K562 (cell line): Measurements from ENCODE around the gene WWP2. TPM values are rescaled to one million over a fixed set of nuclear protein-coding genes. Genes with fewer than 3 reads are reported as not detected.

ENCODE experiments used
- ATAC-seq: fragments of 200-7000 bp; cut with Tn5 transposase; 3 replicates; pipeline ENCODE4 v1.9.1; 2020; ENCODE audit warnings: moderate library complexity
- BruUV-seq: library from RNA; stranded (reverse); fragments of 400-500 nt; replicated peaks from 2 replicates; lab custom pipeline; 2021; lab: Mats Ljungman, UMichigan
- CTCF ChIA-PET: fragments of 300-600 bp; formaldehyde crosslinking; extraction: SDS; loops from one replicate; lab custom pipeline; 2021; ENCODE audit warnings: low intra/inter-chr PET ratio; lab: Yijun Ruan, JAX
- POLR2A ChIA-PET: fragments of 300-600, 350-650 bp; sonication (Branson Sonifier 250); formaldehyde crosslinking; extraction: SDS; loops from one replicate; lab custom pipeline; 2021; ENCODE audit warnings: antibody characterized with exemption, inconsistent platforms; lab: Yijun Ruan, JAX
- DNase-seq, 4 experiments: peaks; one replicate each; pipeline versions ENCODE4 v3.0.0 to v3.0.0-alpha.2; 2011 to 2018; ENCODE audit warnings: low spot score in 3 of 4, mixed read lengths in 3 of 4; ENCODE audit errors: extremely low read depth in 1 of 4
- FAIRE-seq: peaks from 2 replicates; lab custom pipeline; 2011; peaks lifted over from hg19 to GRCh38; lab: Jason Lieb, UNC
- H2AFZ ChIP-seq: 2 replicates; pipeline ENCODE4 v1.6.0; 2011; ENCODE audit warnings: low read depth, low read length, control low read depth, inconsistent platforms
- H3K27ac ChIP-seq: fragments of 200-600 bp; 3 replicates; pipeline ENCODE4 v1.8.0; 2011; ENCODE audit warnings: low read depth, mild to moderate bottlenecking, control low read depth, inconsistent platforms, low read length, moderate library complexity, mixed read lengths; ENCODE audit errors: extremely low read depth
- H3K27me3 ChIP-seq, 2 experiments: fragments of 300-600 bp in 1 of 2; 2 replicates in 1 of 2; 3 replicates in 1 of 2; pipeline versions ENCODE4 v1.6.0 to v1.8.0; 2011; ENCODE audit warnings: inconsistent platforms in 2 of 2, low read length in 2 of 2, mild to moderate bottlenecking in 1 of 2, mixed read lengths in 1 of 2, moderate library complexity in 1 of 2; ENCODE audit not compliant: control insufficient read depth in 2 of 2, insufficient read depth in 2 of 2
- H3K36me3 ChIP-seq: fragments of 300-600 bp; 3 replicates; pipeline ENCODE4 v1.8.0; 2011; ENCODE audit warnings: mild to moderate bottlenecking, low read length, inconsistent platforms; ENCODE audit not compliant: control insufficient read depth, insufficient read depth
- H3K4me1 ChIP-seq, 2 experiments: fragments of 200-600 bp in 1 of 2; replicated peaks in 1 of 2; 2 replicates in 1 of 2; 3 replicates in 1 of 2; pipeline versions ENCODE4 v1.5.1 to v1.8.0; 2011; ENCODE audit warnings: inconsistent platforms in 2 of 2, low read length in 2 of 2, mild to moderate bottlenecking in 1 of 2, mixed read lengths in 1 of 2, moderate library complexity in 1 of 2; ENCODE audit not compliant: control insufficient read depth in 2 of 2, insufficient read depth in 2 of 2
- H3K4me2 ChIP-seq: 2 replicates; pipeline ENCODE4 v1.6.1; 2011; ENCODE audit warnings: low read length, control low read depth, inconsistent platforms, mixed read lengths; ENCODE audit not compliant: insufficient read depth
- H3K4me3 ChIP-seq: fragments of 200-600 bp; sonication (generic), shearing (Covaris generic); 2 replicates; pipeline ENCODE4 v1.5.1; 2016; ENCODE audit warnings: control low read depth, inconsistent platforms
- H3K79me2 ChIP-seq: fragments of 200-600 bp; 3 replicates; pipeline ENCODE4 v1.8.0; 2011; ENCODE audit warnings: low read length, inconsistent platforms; ENCODE audit not compliant: control insufficient read depth, insufficient read depth
- H3K9ac ChIP-seq, 2 experiments: 2 replicates each; pipeline versions ENCODE4 v1.6.0 to v1.6.1; 2011; ENCODE audit warnings: low read depth in 2 of 2, low read length in 2 of 2, control low read depth in 1 of 2, inconsistent platforms in 1 of 2, mild to moderate bottlenecking in 1 of 2, mixed read lengths in 1 of 2; ENCODE audit not compliant: insufficient read depth in 1 of 2
- H3K9me1 ChIP-seq: one replicate; pipeline ENCODE4 v1.6.0; 2011; ENCODE audit warnings: inconsistent platforms, mild to moderate bottlenecking, low read length, moderate library complexity; ENCODE audit not compliant: control insufficient read depth, insufficient read depth
- H3K9me3 ChIP-seq: replicated peaks from 2 replicates; pipeline ENCODE4 v1.5.1; 2011; ENCODE audit warnings: low read depth, low read length, inconsistent platforms; ENCODE audit not compliant: control insufficient read depth, insufficient read depth
- H4K20me1 ChIP-seq: replicated peaks from 2 replicates; pipeline ENCODE4 v1.6.1; 2011; ENCODE audit warnings: low read length, inconsistent platforms, mixed read lengths; ENCODE audit not compliant: control insufficient read depth, insufficient read depth
- ATF2 ChIP-seq: sonication (generic); formaldehyde crosslinking; IDR thresholded peaks from 2 replicates; pipeline ENCODE4 v1.8.1; 2022; ENCODE audit warnings: missing genetic modification reagents
- HSF4 ChIP-seq: fragments of 250-450 bp; sonication (Bioruptor Pico); IDR thresholded peaks from 2 replicates; pipeline ENCODE4 v2.1.2; 2022; ENCODE audit warnings: mild to moderate bottlenecking, moderate library complexity, borderline replicate concordance
- STAT6 ChIP-seq: sonication (generic); formaldehyde crosslinking; IDR thresholded peaks from 2 replicates; pipeline ENCODE4 v1.8.1; 2023; ENCODE audit warnings: mild to moderate bottlenecking, missing genetic modification reagents
- WGBS: fragments of 100-300 bp; shearing (Covaris generic); methylation state at CpG from one replicate; pipeline ENCODE4 v1.1.6; 2016; ENCODE audit warnings: low coverage, mixed read lengths; ENCODE audit not compliant: insufficient coverage; ENCODE audit errors: missing lambda C conversion rate; 5-methylcytosine and 5-hydroxymethylcytosine counted together
- in situ Hi-C: fragments of 300-500 bp; cut with MboI; formaldehyde crosslinking; loops from 4 replicates; pipeline ENCODE4 v1.15.0; 2018; ENCODE audit warnings: inconsistent platforms, mixed read lengths
- intact Hi-C: fragments of 100-400 bp; cut with micrococcal nuclease; formaldehyde crosslinking; loops from 2 replicates; pipeline ENCODE4 v1.14.2; 2022
- polyA plus RNA-seq, 8 experiments: library from polyadenylated mRNA; depleted of rRNA in 4 of 8; stranded (reverse) in 5 of 8; unstranded in 3 of 8; fragments of >200 nt; fragmentation: Nextera tagmentation in 2 of 8; fragmentation: Illumina TruSeq in 1 of 8; extraction: Ambion mirVana in 2 of 8; extraction: Trizol in 1 of 8; gene quantifications; 2 replicates each; pipeline versions ENCODE4 v1.2.1 to v1.2.3, GENCODE V29; 2011 to 2014; ENCODE audit warnings: inconsistent platforms in 1 of 8, missing spikeins in 1 of 8
- total RNA-seq, 7 experiments: library from RNA; depleted of rRNA in 6 of 7; stranded (reverse); fragments of >200 nt in 6 of 7; fragmentation: Illumina TruSeq in 2 of 7; extraction: Trizol in 2 of 7; gene quantifications; 2 replicates each; pipeline versions ENCODE4 v1.2.1 to v1.2.3, GENCODE V29; 2011 to 2021; ENCODE audit warnings: low replicate concordance in 1 of 7

The WWP2 gene
- total and polyA plus RNA-seq, 9 of the 15 experiments (the other 6 are each of a cell fraction or from before 2014, with no cell fraction given), result 1.9 to 34.4 (median 14.6) TPM

- BruUV-seq, result no TSS peak
- no peak overlapping the region for H3K9ac ChIP-seq
- FAIRE-seq (no peak), ATAC-seq (no peak)
- peaks cover 20% of the 10 kb centered on the region for H3K79me2 ChIP-seq
- ChIA-PET CTCF (no interaction called here), POLR2A (interaction anchor here (0.6 to 0.7 kb wide), 2 partner anchors 9 to 13 kb away, joined by 3 read pairs; no protein-coding TSS in a partner anchor)
- H3K4me2 ChIP-seq, result no peak overlapping the region
- 84% methylated on average over 6 of the region's 6 CpGs for WGBS
- H3K27me3 ChIP-seq, result no peaks in the 10 kb centered on the region
- H2AFZ ChIP-seq, result no peak overlapping the region
- H3K36me3 ChIP-seq, result no peaks in the 10 kb centered on the region
- no peaks in the 10 kb centered on the region for H3K9me3 ChIP-seq
- no peak overlapping the region for H3K27ac ChIP-seq
- no peaks in the 10 kb centered on the region for H3K9me1 ChIP-seq
- TF ChIP-seq STAT6 (CRISPR knock-in tag) (no peak), HSF4 (CRISPR knock-in tag) (no peak), ATF2 (CRISPR knock-in tag) (no peak)
- TF ChIP-seq, all 486 proteins: peak for 0
- in situ Hi-C loops (no loop called here), intact Hi-C loops (no loop called here)
- DNase-seq, result no peak
- Histone ChIP-seq H4K20me1 (no peaks in the 10 kb centered on the region), H3K4me1 (peaks cover 9 to 13% of the 10 kb centered on the region in 2 experiments; a peak in 4 of 5 replicates), H3K4me3 (no peak overlapping the region)
Observed at GRCh38 chr16:69732101-69732500, 30.0 kb upstream of the WWP2 start.
